Motor neuron (in vitro differentiated cells): ENCODE measurements around the gene ARF3. TPM values are rescaled to one million over a fixed set of nuclear protein-coding genes. Genes with fewer than 3 reads are reported as not detected.
"Not testable (repeated sequence)": the region's sequence is repeated elsewhere in the genome, so short reads cannot be mapped to it uniquely, and the experiment has no call there.

Experiments
- ATAC-seq, 8 experiments: fragments of 200-7000 bp; cut with Tn5 transposase; replicated peaks in 6 of 8; 2 replicates each; pipeline ENCODE4 v1.8.0; 2021; ENCODE audit warnings: mild to moderate bottlenecking in 8 of 8, moderate library complexity in 8 of 8
- H3K27ac ChIP-seq, 2 donors: fragments of 250-450 bp; sonication (Bioruptor Pico); 2 replicates each; pipeline ENCODE4 v1.9.0; 2021; ENCODE audit warnings: antibody characterized with exemption in 2 of 2, mild to moderate bottlenecking in 2 of 2, moderate library complexity in 1 of 2
- H3K4me1 ChIP-seq, 2 donors: fragments of 250-450 bp; sonication (Bioruptor Pico); replicated peaks in 1 of 2; 2 replicates each; pipeline ENCODE4 v1.6.1; 2021; ENCODE audit warnings: antibody characterized with exemption in 2 of 2, mild to moderate bottlenecking in 2 of 2, moderate library complexity in 1 of 2
- H3K4me3 ChIP-seq, 5 donors: fragments of 250-450 bp; sonication (Bioruptor Pico); 2 replicates each; pipeline ENCODE4 v1.9.0; 2021; ENCODE audit warnings: antibody characterized with exemption in 5 of 5, mild to moderate bottlenecking in 5 of 5, moderate library complexity in 4 of 5
- WGBS, 10 experiments: fragments of 450-650 bp; shearing (Covaris generic); methylation state at CpG; one replicate each; pipeline ENCODE4 v1.0.0; 2022; 5-methylcytosine and 5-hydroxymethylcytosine counted together
- in situ Hi-C, 9 experiments: fragments of 400-800 bp; cut with MboI; loops; one replicate each; pipeline ENCODE4 v1.15.0; 2021; ENCODE audit warnings: low sequenced_read_pairs in 9 of 9, low pct_unique_long_range_greater_than_20kb in 2 of 9; ENCODE audit not compliant: unreplicated experiment in 9 of 9
- total RNA-seq, 8 experiments: library from RNA; unstranded; fragments of 300-600 nt; gene quantifications; 2 replicates each; pipeline versions ENCODE4 v1.2.3 to v1.2.4, GENCODE V29; 2022

ARF3 gene
- total RNA-seq, 8 experiments from 2014 or later = 48.8 to 124 (median 74.2) TPM

DNA sequence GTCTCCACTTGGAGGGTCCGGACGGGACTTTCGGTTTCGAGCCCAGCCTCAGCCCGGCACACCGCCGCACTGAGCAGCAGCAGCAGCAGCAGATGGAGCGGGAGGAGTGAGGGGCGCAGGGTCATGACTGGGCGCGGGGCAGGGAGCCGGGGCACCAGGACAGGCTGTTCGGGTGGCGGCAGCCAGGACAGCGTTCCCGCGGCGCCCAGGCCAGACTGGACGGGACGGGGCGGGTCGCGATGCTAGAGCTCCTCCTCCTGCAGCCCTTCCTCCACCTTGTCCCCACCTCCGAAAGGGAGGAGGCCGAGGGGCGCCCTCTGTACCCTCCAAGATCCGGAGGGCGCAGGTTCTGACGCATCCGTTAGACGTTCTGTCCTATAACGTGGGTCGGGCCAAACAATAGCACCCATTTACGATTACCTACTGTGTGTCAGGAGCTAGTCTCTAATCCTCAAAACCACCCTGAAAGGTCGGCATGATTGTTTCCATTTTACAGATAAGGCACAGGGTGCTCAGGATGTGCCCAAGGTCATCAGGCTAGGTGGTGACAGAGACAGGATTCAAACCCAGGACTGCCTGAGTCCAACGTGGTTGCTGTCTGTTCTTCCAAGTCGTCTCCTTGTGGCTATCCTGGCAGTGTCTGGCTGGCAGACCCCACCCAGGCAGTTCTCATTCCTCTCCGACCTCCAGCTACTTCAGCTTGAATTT lies 31.8 kb downstream of the ARF3 start, which contains the start of gene FKBP11:
FKBP11 (minus strand) TSS at position 189 of the 708 bp plus-strand sequence; CDS start at position 125, 64 bp downstream.
- Histone ChIP-seq H3K27ac (no peak within 1 kb of the TSS), H3K4me3 (no peak within 1 kb of the TSS), H3K4me1 (no peaks in the 10 kb centered on the region)
- WGBS, 10 experiments = 0 to 100% (median 43%) methylated on average over 1 to 20 of the region's 38 CpGs; no CpG with 5 or more reads in 4 of the 10 experiments
- in situ Hi-C loops = no loop called here
- ATAC-seq = peak in 3 of 8 experiments; percentile 83 to 87 (median 86)

DNA sequence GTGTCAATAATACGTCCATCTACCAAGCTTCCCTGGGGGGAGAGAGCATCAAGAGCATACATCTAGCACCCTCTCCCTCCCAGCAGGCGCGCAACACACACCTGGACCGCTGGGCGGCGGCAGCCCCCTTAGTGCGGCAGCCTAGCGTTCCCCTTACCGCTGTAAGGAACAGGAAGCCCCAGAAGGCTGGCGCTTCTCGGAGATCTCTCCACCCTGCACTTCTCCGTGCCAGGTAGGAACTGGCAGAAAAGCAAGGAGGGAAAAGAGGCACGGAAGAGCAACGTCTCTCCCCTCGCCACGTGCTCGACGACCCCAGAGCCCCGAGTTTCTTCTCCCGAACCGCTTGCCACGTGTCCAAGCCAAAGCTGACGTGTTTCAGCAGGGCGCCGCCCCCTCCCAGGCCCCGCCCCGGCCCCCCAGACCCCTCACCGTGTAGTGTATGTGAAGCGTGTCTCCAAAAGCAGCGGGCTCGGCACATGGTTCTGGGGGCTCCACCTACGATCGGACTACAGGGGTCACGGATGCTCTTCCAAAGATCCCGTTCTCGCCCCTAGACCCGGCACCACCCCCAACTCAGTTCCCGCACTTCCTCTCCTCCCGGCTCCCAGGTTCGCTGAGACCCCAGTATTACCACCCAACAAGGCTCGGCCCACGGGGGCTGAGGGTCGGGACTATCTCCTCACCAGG lies 32.5 kb downstream of the ARF3 start:
- no peak overlapping the region for H3K4me3 ChIP-seq
- H3K4me1 ChIP-seq = no peaks in the 10 kb centered on the region
- WGBS, 10 experiments = 100% methylated on average over 4 of the region's 43 CpGs; no CpG with 5 or more reads in 9 of the 10 experiments
- in situ Hi-C loops = no loop called here
- peak in 3 of 8 experiments; percentile 54 to 78 (median 57) for ATAC-seq
- H3K27ac ChIP-seq = no peak overlapping the region

DNA sequence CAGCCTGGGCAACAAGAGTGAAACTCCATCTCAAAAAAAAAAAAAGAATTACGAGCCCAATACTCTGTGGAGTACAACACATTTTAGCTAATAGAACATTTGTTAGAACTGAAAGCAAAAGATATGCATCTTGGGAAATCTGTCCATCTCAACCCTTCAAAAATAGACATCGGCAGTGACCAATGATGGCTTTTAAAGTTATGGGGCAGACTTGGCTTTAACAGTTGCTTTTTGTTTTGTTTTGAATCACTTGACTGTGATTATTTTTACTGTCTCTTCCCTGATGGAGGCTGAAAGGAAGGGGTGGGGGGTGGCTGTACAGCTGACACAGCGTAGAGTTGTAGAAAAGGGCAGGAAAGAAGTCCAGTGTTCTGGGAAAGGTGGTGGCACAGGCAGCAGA lies 34.2 kb downstream of the ARF3 start:
- no peak overlapping the region for H3K4me3 ChIP-seq
- ATAC-seq = no peak
- 94 to 100% (median 100%) methylated on average over 1 to 3 of the region's 3 CpGs; no CpG with 5 or more reads in 2 of the 10 experiments for whole genome bisulfite sequencing, 10 experiments
- in situ Hi-C loops = no loop called here
- H3K27ac ChIP-seq = no peak overlapping the region
- no peaks in the 10 kb centered on the region for H3K4me1 ChIP-seq

DNA sequence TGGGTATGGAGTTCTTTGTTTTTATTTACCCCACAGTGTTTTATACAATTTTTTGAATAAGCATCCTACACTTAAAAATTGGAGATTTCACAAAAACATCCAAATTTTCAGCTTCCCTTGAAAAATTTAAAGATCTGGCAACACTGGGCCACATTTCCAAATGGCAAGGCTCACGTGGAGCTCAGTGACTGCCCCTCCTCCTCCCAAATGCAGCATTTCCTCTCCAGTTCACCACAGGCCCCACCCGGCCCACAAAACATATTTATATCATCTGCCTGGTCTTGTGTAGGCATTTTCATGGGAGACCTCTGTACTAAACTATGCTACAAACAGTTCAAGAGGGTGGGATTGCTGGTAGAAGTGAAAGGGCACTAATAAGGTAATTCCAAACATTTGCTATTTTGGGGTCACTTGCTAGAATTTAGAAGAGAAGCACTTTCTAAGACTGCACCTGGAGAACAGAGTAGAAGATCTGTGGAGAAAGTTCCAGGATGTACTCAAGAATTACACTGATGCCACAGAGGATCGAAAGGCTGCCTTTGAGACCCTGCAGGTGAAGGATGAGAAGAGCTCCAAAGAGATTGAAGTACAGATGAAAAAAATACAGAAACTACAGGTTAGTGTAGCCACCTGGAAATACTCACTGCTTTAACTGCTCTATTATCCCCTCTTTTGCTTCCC lies 39.3 kb downstream of the ARF3 start:
- WGBS, 10 experiments = 17 to 100% (median 72%) methylated on average over 1 to 3 of the region's 3 CpGs; no CpG with 5 or more reads in 1 of the 10 experiments
- H3K4me1 ChIP-seq = no peaks in the 10 kb centered on the region

DNA sequence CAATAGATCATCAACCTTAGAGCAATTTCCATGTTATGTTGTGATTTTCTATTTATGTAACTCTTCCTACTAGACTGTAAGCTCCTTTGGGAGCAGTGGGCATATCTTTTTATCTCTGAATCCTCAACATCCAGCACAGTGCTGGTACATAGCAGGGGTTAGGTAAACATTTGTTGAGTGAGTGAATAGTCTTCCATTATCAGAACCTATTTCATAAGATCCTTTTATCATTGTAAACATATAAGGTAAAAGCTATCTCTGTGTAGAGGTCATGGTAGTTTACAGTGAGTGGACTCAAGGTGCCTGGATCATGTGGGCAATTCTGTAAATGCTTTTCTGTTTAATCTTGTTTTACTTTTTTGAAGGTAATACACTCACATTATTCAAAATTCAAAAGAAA lies 47.1 kb downstream of the ARF3 start:
- in situ Hi-C loops = no loop called here
- H3K27ac ChIP-seq = no peak overlapping the region
- no peak overlapping the region for H3K4me3 ChIP-seq
- no peak for ATAC-seq
- no peaks in the 10 kb centered on the region for H3K4me1 ChIP-seq

More for the DNA sequence above, 39.3 kb downstream of the ARF3 start:
- Histone ChIP-seq H3K4me3 (no peak overlapping the region), H3K27ac (no peak overlapping the region)
- peak in 3 of 8 experiments; percentile 50 to 86 (median 83) for ATAC-seq
- in situ Hi-C loops = no loop called here

DNA sequence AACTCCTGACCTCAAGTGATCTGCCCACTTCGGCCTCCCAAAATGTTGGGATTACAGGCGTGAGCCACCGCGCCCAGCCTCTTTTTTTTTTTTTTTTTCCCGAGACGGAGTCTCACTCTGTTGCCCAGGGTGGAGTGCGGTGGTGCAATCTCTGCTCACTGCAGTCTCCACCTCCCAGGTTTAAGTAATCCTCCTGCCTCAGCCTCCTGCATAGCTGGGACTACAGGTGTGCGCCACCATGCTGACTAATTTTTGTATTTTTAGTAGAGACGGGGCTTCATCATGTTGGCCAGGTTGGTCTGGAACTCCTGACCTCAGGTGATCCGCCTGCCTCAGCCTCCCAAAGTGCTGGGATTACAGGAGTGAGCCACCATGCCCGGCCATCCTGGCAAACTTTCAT lies 47.6 kb downstream of the ARF3 start:
- WGBS, 10 experiments = 47 to 100% (median 92%) methylated on average over 1 to 6 of the region's 11 CpGs; no CpG with 5 or more reads in 2 of the 10 experiments
- in situ Hi-C loops, H3K27ac ChIP-seq, ATAC-seq, H3K4me1 ChIP-seq, H3K4me3 ChIP-seq: not testable (repeated sequence)

DNA sequence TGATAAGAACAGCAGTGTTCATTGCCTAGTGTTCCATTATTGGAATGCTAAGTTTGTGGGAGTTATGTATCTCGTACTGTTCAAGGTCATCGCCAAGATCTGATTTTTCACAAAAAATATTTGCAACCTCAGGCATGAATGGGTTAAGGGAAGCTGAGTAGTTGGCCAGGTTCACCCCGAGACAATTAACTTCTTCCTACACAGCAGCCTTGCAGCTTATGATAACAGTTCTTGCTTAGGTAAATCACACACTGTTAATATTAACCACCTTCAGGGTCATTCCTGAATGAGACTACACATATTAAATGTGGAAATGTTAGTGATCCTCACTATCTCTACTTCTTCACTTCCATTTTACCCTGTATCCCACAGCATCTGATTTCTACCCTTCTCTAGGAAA lies 50.0 kb downstream of the ARF3 start:
- Histone ChIP-seq H3K4me1 (no peaks in the 10 kb centered on the region), H3K4me3 (no peak overlapping the region), H3K27ac (no peak overlapping the region)
- no peak for ATAC-seq
- 0 to 100% (median 44%) methylated on average over 1 to 3 of the region's 3 CpGs; no CpG with 5 or more reads in 1 of the 10 experiments for WGBS, 10 experiments
- in situ Hi-C loops = no loop called here

DNA sequence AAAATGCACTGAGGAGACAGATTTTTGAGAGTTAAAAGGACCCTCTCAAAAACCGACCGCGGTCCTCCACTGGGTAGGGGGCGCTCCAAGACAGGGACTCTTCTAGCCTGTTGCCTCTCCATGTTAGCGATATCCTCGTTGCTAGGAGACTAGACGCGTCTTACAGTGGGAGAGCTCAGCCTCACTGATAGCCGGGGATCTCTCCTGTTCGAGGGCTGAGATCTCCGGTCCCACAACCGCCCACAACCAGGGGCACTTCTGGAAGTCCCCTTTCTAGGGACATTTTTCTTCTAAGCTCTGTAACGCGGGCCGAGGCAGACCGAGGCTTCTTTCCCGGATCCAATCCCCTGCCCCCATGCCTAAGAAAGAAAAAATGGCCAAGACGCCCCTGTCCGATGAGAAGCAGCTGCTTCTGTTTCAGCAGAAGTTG lies 53.3 kb downstream of the ARF3 start:
- Histone ChIP-seq H3K27ac (no peak overlapping the region), H3K4me1 (no peaks in the 10 kb centered on the region), H3K4me3 (peak overlapping the region; percentile 16 to 43 (median 30))
- in situ Hi-C loops = no loop called here
- 0 to 5% (median 2%) methylated on average over 3 to 6 of the region's 19 CpGs; no CpG with 5 or more reads in 5 of the 10 experiments for WGBS, 10 experiments
- peak; percentile 68 to 99 (median 94) for ATAC-seq

DNA sequence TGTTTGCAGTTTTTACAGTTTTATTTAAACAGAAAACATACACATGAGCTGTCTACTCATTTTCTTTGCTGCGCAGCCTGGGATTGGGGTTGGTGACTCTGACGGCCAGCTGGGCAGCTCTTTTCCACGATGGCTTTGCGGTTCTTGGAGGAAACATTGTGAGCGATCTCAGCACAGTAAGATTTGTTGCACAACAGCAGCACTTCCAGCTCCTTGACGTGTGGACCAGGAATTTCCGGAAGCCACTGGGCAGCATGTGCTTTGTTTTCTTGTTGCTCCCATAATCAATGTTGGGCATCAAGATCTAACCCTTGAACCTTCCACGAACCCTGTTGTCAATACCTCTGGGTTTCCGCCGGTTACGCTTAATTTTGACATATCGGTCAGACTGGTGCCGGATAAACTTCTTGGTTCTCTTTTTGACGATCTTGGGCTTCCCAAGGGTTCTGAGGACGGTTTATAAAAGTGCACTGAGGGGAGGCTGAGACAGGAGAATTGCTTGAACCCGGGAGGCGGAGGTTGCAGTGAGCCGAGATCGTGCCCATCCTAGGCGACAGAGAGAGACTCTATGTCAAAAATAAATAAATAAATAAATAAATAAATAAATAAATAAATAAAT lies 53.8 kb downstream of the ARF3 start:
- ATAC-seq = no peak
- Histone ChIP-seq H3K4me1 (no peaks in the 10 kb centered on the region), H3K27ac (no peak overlapping the region), H3K4me3 (no peak overlapping the region)
- in situ Hi-C loops = no loop called here
- WGBS, 10 experiments = 42 to 95% (median 88%) methylated on average over 4 to 19 of the region's 20 CpGs

DNA sequence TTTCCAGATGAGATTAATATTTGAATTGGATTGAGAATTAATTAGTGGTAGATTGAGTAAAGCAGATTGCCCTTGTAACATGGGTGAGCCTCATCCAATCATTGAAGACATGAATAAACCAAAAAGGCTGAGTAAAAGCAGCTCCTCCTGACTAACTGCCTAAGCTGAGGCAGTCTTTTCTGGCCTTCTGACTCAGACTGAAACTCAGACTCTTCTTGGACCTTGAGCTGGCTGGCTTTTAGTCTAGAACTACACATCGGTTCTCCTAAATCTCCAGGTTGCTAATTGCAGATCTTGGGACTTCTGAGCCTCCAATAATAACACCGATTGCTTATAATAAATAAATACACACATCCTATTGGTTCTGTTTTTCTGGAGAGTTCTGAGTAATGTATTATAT lies 56.0 kb downstream of the ARF3 start:
- 58 to 100% (median 93%) methylated on average over 1 to 2 of the region's 2 CpGs; no CpG with 5 or more reads in 2 of the 10 experiments for WGBS, 10 experiments
- Histone ChIP-seq H3K27ac (no peak overlapping the region), H3K4me1 (no peaks in the 10 kb centered on the region), H3K4me3 (no peak overlapping the region)
- in situ Hi-C loops = no loop called here
- no peak for ATAC-seq

DNA sequence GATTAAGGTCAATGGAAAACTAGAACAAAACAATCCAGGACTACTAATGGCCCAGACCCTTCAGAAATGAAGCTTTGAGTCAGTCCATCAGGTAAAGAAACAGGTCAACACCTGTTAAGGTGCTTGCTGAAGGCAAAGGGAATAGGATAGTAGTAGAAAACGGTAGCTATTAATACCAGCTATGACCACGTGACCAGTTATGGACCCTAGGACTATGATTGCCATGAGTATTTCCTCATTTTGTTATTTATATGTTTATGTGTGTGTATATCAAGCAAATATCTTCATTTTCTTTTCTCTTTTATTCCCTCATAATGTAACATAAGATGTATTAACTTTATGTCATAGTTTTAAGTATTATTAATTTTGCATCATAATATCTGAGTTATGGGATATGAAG lies 57.6 kb downstream of the ARF3 start:
- Histone ChIP-seq H3K4me3 (no peak overlapping the region), H3K27ac (no peak overlapping the region), H3K4me1 (no peaks in the 10 kb centered on the region)
- WGBS, 10 experiments = 0 to 81% (median 47%) methylated on average over 2 of the region's 2 CpGs; no CpG with 5 or more reads in 2 of the 10 experiments
- in situ Hi-C loops = no loop called here
- no peak for ATAC-seq

DNA sequence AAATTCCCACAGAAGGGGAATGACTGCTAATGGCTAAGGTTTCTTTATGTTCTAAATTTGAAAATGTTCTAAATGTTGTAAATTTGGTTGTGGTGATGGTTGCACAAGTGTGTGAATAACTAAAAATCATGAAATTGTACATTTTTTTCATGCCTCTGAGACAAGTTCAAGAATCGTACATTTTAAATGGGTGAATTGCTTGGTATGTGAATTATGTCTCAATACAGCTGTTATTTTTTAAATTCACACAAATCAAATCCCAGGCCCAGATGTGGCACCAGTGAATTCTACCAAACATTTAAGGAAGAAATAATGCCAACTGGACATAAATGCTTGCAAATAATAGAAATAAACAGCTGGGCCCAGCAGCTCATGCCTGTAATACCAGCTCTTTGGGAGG lies 63.0 kb downstream of the ARF3 start:
- no peak for ATAC-seq
- 0 to 82% (median 40%) methylated on average over 1 of the region's 1 CpG; no CpG with 5 or more reads in 2 of the 10 experiments for WGBS, 10 experiments

More for the DNA sequence above, 63.0 kb downstream of the ARF3 start:
- Histone ChIP-seq H3K4me1 (peaks cover 4 to 9% of the 10 kb centered on the region in 2 donors), H3K4me3 (no peak overlapping the region), H3K27ac (no peak overlapping the region)
- in situ Hi-C loops = no loop called here
